IMR-90 (cell line): ENCODE measurements around the gene KRT77. TPM values are rescaled to one million over a fixed set of nuclear protein-coding genes. Genes with fewer than 3 reads are reported as not detected.

Source experiments
- ATAC-seq: fragments of 200-7000 bp; cut with Tn5 transposase; 2 replicates; pipeline ENCODE4 v1.9.1; 2020; ENCODE audit warnings: low read depth, mild to moderate bottlenecking, moderate library complexity
- BruUV-seq: library from RNA; stranded (reverse); fragments of 400-500 nt; replicated peaks from 2 replicates; lab custom pipeline; 2021; lab: Mats Ljungman, UMichigan
- CTCF ChIA-PET: fragments of 300-600 bp; formaldehyde crosslinking; extraction: SDS; loops from one replicate; lab custom pipeline; 2021; ENCODE audit warnings: antibody characterized with exemption; lab: Yijun Ruan, JAX
- POLR2A ChIA-PET: fragments of 300-600 bp; sonication (Branson Sonifier 250); formaldehyde crosslinking; loops from one replicate; lab custom pipeline; 2022; ENCODE audit warnings: antibody characterized with exemption; ENCODE audit not compliant: unreplicated experiment; lab: Charles Lee
- DNase-seq: peaks from one replicate; pipeline ENCODE4 v3.0.0; 2013
- H2AFZ ChIP-seq: replicated peaks from 2 replicates; pipeline ENCODE3; 2013; ENCODE audit warnings: low read length, mild to moderate bottlenecking; ENCODE audit not compliant: poor library complexity
- H2AK5ac ChIP-seq: 2 replicates; pipeline ENCODE4 v1.6.1; 2013; ENCODE audit warnings: low read depth, low read length, inconsistent platforms
- H2AK9ac ChIP-seq: replicated peaks from 2 replicates; pipeline ENCODE3; 2013; ENCODE audit warnings: mild to moderate bottlenecking, low read depth, low read length, moderate library complexity; ENCODE audit not compliant: poor library complexity
- H2BK120ac ChIP-seq: 2 replicates; pipeline ENCODE4 v1.6.1; 2013; ENCODE audit warnings: low read depth, low read length, inconsistent platforms
- H2BK15ac ChIP-seq: 3 replicates; pipeline ENCODE4 v1.6.1; 2013; ENCODE audit warnings: low read depth, low read length, inconsistent platforms
- H2BK20ac ChIP-seq: 2 replicates; pipeline ENCODE4 v1.6.1; 2013; ENCODE audit warnings: low read depth, mild to moderate bottlenecking, inconsistent platforms, low read length, moderate library complexity
- H2BK5ac ChIP-seq: 2 replicates; pipeline ENCODE4 v1.6.1; 2013; ENCODE audit warnings: mild to moderate bottlenecking, low read depth, low read length, inconsistent platforms; ENCODE audit not compliant: poor library complexity, severe bottlenecking
- H3K14ac ChIP-seq: replicated peaks from 2 replicates; pipeline ENCODE4 v1.6.1; 2013; ENCODE audit warnings: low read depth, low read length, inconsistent platforms
- H3K18ac ChIP-seq: 2 replicates; pipeline ENCODE4 v1.6.1; 2013; ENCODE audit warnings: low read depth, low read length, control low read depth
- H3K23ac ChIP-seq: 2 replicates; pipeline ENCODE4 v1.6.1; 2013; ENCODE audit warnings: low read depth, low read length, inconsistent platforms
- H3K27ac ChIP-seq: 2 replicates; pipeline ENCODE4 v1.5.1; 2013; ENCODE audit warnings: mild to moderate bottlenecking, control low read depth, low read length; ENCODE audit not compliant: insufficient read depth
- H3K27me3 ChIP-seq: 2 replicates; pipeline ENCODE4 v1.6.1; 2013; ENCODE audit warnings: low read length; ENCODE audit not compliant: control insufficient read depth, insufficient read depth
- H3K36me3 ChIP-seq: 2 replicates; pipeline ENCODE4 v1.6.1; 2013; ENCODE audit warnings: low read length, mixed read lengths; ENCODE audit not compliant: control insufficient read depth, insufficient read depth
- H3K4ac ChIP-seq: 2 replicates; pipeline ENCODE4 v1.6.1; 2013; ENCODE audit warnings: low read depth, low read length, inconsistent platforms
- H3K4me1 ChIP-seq: 2 replicates; pipeline ENCODE4 v1.6.1; 2013; ENCODE audit warnings: low read length, mixed read lengths; ENCODE audit not compliant: control insufficient read depth, insufficient read depth
- H3K4me2 ChIP-seq: 2 replicates; pipeline ENCODE4 v1.6.1; 2013; ENCODE audit warnings: low read depth, mild to moderate bottlenecking, control low read depth, low read length, moderate library complexity
- H3K4me3 ChIP-seq: 2 replicates; pipeline ENCODE4 v1.5.1; 2013; ENCODE audit warnings: low read depth, mild to moderate bottlenecking, control low read depth, low read length, moderate library complexity; ENCODE audit not compliant: insufficient read depth
- H3K56ac ChIP-seq: 2 replicates; pipeline ENCODE4 v1.6.1; 2013; ENCODE audit warnings: low read length, inconsistent platforms; ENCODE audit not compliant: insufficient read depth; ENCODE audit errors: extremely low read depth
- H3K79me1 ChIP-seq, 2 experiments: 2 replicates each; pipeline ENCODE4 v1.6.1; 2013; ENCODE audit warnings: low read length in 2 of 2, inconsistent platforms in 1 of 2, low read depth in 1 of 2
- H3K9ac ChIP-seq: 2 replicates; pipeline ENCODE4 v1.6.1; 2013; ENCODE audit warnings: low read depth, low read length, control low read depth
- H3K9me1 ChIP-seq: 2 replicates; pipeline ENCODE4 v1.6.1; 2013; ENCODE audit warnings: low read length, inconsistent platforms; ENCODE audit not compliant: insufficient read depth
- H3K9me3 ChIP-seq: 2 replicates; pipeline ENCODE4 v1.6.1; 2013; ENCODE audit warnings: low read length; ENCODE audit not compliant: control insufficient read depth, insufficient read depth
- H4K20me1 ChIP-seq: 2 replicates; pipeline ENCODE4 v1.6.1; 2013; ENCODE audit warnings: low read length, inconsistent platforms; ENCODE audit not compliant: insufficient read depth
- H4K5ac ChIP-seq: 2 replicates; pipeline ENCODE4 v1.6.1; 2013; ENCODE audit warnings: mild to moderate bottlenecking, low read depth, low read length, control low read depth
- H4K8ac ChIP-seq, 2 experiments: 2 replicates each; pipeline ENCODE4 v1.6.1; 2013; ENCODE audit warnings: low read depth in 2 of 2, low read length in 2 of 2, control low read depth in 1 of 2, inconsistent platforms in 1 of 2
- H4K91ac ChIP-seq: 2 replicates; pipeline ENCODE4 v1.6.1; 2013; ENCODE audit warnings: low read depth, low read length, inconsistent platforms; ENCODE audit not compliant: insufficient read depth
- BHLHE40 ChIP-seq: fragments of 150-350 bp; IDR thresholded peaks from 2 replicates; pipeline ENCODE4 v1.6.1; 2016; ENCODE audit warnings: mild to moderate bottlenecking, low read depth, low read length
- CEBPB ChIP-seq: IDR thresholded peaks from 2 replicates; pipeline ENCODE4 v1.6.1; 2012; ENCODE audit warnings: low read depth, low read length, improper control_type of control experiment
- CTCF ChIP-seq: conservative IDR thresholded peaks from 2 replicates; pipeline ENCODE4 v1.5.1; 2012; ENCODE audit warnings: mild to moderate bottlenecking, low read depth, low read length, improper control_type of control experiment
- ELK1 ChIP-seq: fragments of 150-350 bp; IDR thresholded peaks from 2 replicates; pipeline ENCODE4 v1.6.1; 2016; ENCODE audit warnings: low read depth, mild to moderate bottlenecking, low read length, moderate library complexity, borderline replicate concordance
- MAFK ChIP-seq: IDR thresholded peaks from 2 replicates; pipeline ENCODE4 v1.6.1; 2012; ENCODE audit warnings: low read depth, low read length, improper control_type of control experiment
- POLR2A ChIP-seq: IDR thresholded peaks from 2 replicates; pipeline ENCODE4 v1.6.1; 2012; ENCODE audit warnings: mild to moderate bottlenecking, low read depth, low read length
- RAD21 ChIP-seq: IDR thresholded peaks from 2 replicates; pipeline ENCODE4 v1.6.1; 2012; ENCODE audit warnings: low read length, improper control_type of control experiment
- SMC3 ChIP-seq: fragments of 150-350 bp; IDR thresholded peaks from 2 replicates; pipeline ENCODE4 v1.6.1; 2016; ENCODE audit warnings: low read depth, mild to moderate bottlenecking, antibody characterized with exemption, low read length, moderate library complexity
- WGBS, 2 experiments: methylation state at CpG; one replicate each; pipeline versions ENCODE4 v1.1.5 to v1.1.7; 2013; ENCODE audit warnings: missing lambda C conversion rate in 2 of 2; ENCODE audit not compliant: insufficient read length in 1 of 2; ENCODE audit errors: extremely low coverage in 2 of 2; 5-methylcytosine and 5-hydroxymethylcytosine counted together
- dilution Hi-C: fragments of 300-500 bp; cut with HindIII; formaldehyde crosslinking; loops from one replicate; pipeline ENCODE4 v1.14.3; 2018; ENCODE audit warnings: low sequenced_read_pairs; ENCODE audit not compliant: unreplicated experiment
- in situ Hi-C: fragments of 300-500 bp; cut with MboI; formaldehyde crosslinking; loops from 3 replicates; pipeline ENCODE4 v1.14.3; 2019; ENCODE audit warnings: low sequenced_read_pairs, inconsistent platforms, mixed read lengths
- intact Hi-C: fragments of 100-400 bp; cut with micrococcal nuclease; formaldehyde crosslinking; loops from 2 replicates; pipeline ENCODE4 v1.10.0; 2022
- polyA plus RNA-seq, 3 experiments: library from polyadenylated mRNA; depleted of rRNA; stranded (reverse); fragments of >200 nt; gene quantifications; 2 replicates each; pipeline ENCODE4 v1.2.3, GENCODE V29; 2012; ENCODE audit warnings: low replicate concordance in 1 of 3
- total RNA-seq: library from RNA; depleted of rRNA; stranded (reverse); fragments of >200 nt; gene quantifications from 2 replicates; pipeline ENCODE4 v1.2.3, GENCODE V29; 2012

Gene KRT77
- total and polyA plus RNA-seq, 2 of the 4 experiments (the other 2 are of a cell fraction) = not detected

- in situ Hi-C loops = no loop called here
Measured at GRCh38 chr12:52672321-52672933, 30.9 kb downstream of the KRT77 start.

More at GRCh38 chr12:52672321-52672933, 30.9 kb downstream of the KRT77 start:
- dilution Hi-C loops = no loop called here
- Histone ChIP-seq H3K27ac (no peak overlapping the region), H3K27me3 (peaks cover 19% of the 10 kb centered on the region), H3K18ac (no peak overlapping the region), H2BK15ac (no peak overlapping the region), H2AK9ac (no peak overlapping the region), H3K14ac (no peak overlapping the region), H3K36me3 (no peaks in the 10 kb centered on the region), H3K4me2 (no peak overlapping the region), H2BK20ac (no peak overlapping the region), H3K9ac (no peak overlapping the region), H3K79me1 (no peaks in the 10 kb centered on the region), H3K4ac (no peak overlapping the region), H4K5ac (no peak overlapping the region), H4K20me1 (no peaks in the 10 kb centered on the region), H3K9me1 (no peaks in the 10 kb centered on the region), H3K9me3 (no peaks in the 10 kb centered on the region), H2AFZ (no peak overlapping the region), H4K8ac (no peak overlapping the region), H2BK120ac (no peak overlapping the region), H3K4me3 (no peak overlapping the region), H3K23ac (no peak overlapping the region), H3K4me1 (no peaks in the 10 kb centered on the region), H2BK5ac (no peak overlapping the region), H3K56ac (no peak overlapping the region), H2AK5ac (no peak overlapping the region), H4K91ac (no peak overlapping the region)
- no CpG with 5 or more reads among the region's 2 CpGs for WGBS, 2 experiments
- intact Hi-C loops = no loop called here
- ChIA-PET POLR2A (no interaction called here), CTCF (interaction anchor here (0.5 kb wide), 1 partner anchor 192 kb away, joined by 4 read pairs; no protein-coding TSS in a partner anchor)
- no peak for DNase-seq
- no peak for TF ChIP-seq BHLHE40
- TF ChIP-seq CEBPB = no peak
- TF ChIP-seq CTCF = no peak
- no peak for TF ChIP-seq ELK1
- no peak for TF ChIP-seq RAD21
- no peak for TF ChIP-seq POLR2A
- no peak for TF ChIP-seq MAFK
- no peak for TF ChIP-seq SMC3
- no TSS peak for BruUV-seq
- no peak for ATAC-seq
